H9 (cell line): ENCODE data around the gene NPAS3. TPM values are rescaled to one million over a fixed set of nuclear protein-coding genes. Genes with fewer than 3 reads are reported as not detected.

ENCODE experiments used
- DNase-seq: peaks from one replicate; pipeline ENCODE4 v3.0.0-alpha.2; 2017
- H2AFZ ChIP-seq: one replicate; pipeline ENCODE4 v1.6.1; 2013; ENCODE audit warnings: mild to moderate bottlenecking, low read length, control low read depth, moderate library complexity
- H2AK5ac ChIP-seq: 2 replicates; pipeline ENCODE4 v1.6.1; 2013; ENCODE audit warnings: low read length, control low read depth, mixed read lengths; ENCODE audit not compliant: insufficient read length
- H2BK120ac ChIP-seq: one replicate; pipeline ENCODE4 v1.6.1; 2013; ENCODE audit warnings: low read depth, mild to moderate bottlenecking, low read length, control low read depth, inconsistent platforms; ENCODE audit not compliant: poor library complexity, severe bottlenecking
- H2BK12ac ChIP-seq: 2 replicates; pipeline ENCODE4 v1.6.1; 2013; ENCODE audit warnings: low read length, control low read depth, mixed read lengths, low read depth; ENCODE audit not compliant: insufficient read length
- H2BK15ac ChIP-seq: 2 replicates; pipeline ENCODE4 v1.6.1; 2013; ENCODE audit warnings: low read depth, low read length, control low read depth
- H2BK20ac ChIP-seq: one replicate; pipeline ENCODE4 v1.6.1; 2013; ENCODE audit warnings: low read depth, mild to moderate bottlenecking, low read length, control low read depth, inconsistent platforms; ENCODE audit not compliant: poor library complexity, severe bottlenecking
- H2BK5ac ChIP-seq: 2 replicates; pipeline ENCODE4 v1.6.1; 2013; ENCODE audit warnings: low read length, control low read depth, mixed read lengths; ENCODE audit not compliant: insufficient read length
- H3K14ac ChIP-seq: 2 replicates; pipeline ENCODE4 v1.6.1; 2013; ENCODE audit warnings: low read length, control low read depth; ENCODE audit not compliant: insufficient read depth
- H3K18ac ChIP-seq: 2 replicates; pipeline ENCODE4 v1.6.1; 2013; ENCODE audit warnings: low read depth, mild to moderate bottlenecking, mixed read lengths, low read length, control low read depth; ENCODE audit not compliant: insufficient read length
- H3K23ac ChIP-seq: 2 replicates; pipeline ENCODE4 v1.6.1; 2013; ENCODE audit warnings: low read length, control low read depth, mixed read lengths, low read depth; ENCODE audit not compliant: insufficient read length
- H3K23me2 ChIP-seq: 2 replicates; pipeline ENCODE4 v1.6.1; 2013; ENCODE audit warnings: low read depth, mild to moderate bottlenecking, mixed read lengths, low read length, control low read depth; ENCODE audit not compliant: insufficient read length, poor library complexity, severe bottlenecking
- H3K27ac ChIP-seq: 2 replicates; pipeline ENCODE4 v1.5.1; 2013; ENCODE audit warnings: low read length, control low read depth, mixed read lengths, low read depth; ENCODE audit not compliant: insufficient read length
- H3K27me3 ChIP-seq: 2 replicates; pipeline ENCODE4 v1.6.1; 2013; ENCODE audit warnings: low read length, control low read depth, inconsistent platforms; ENCODE audit not compliant: insufficient read depth
- H3K4ac ChIP-seq: 2 replicates; pipeline ENCODE4 v1.6.1; 2013; ENCODE audit warnings: low read depth, mild to moderate bottlenecking, control low read depth, inconsistent platforms, low read length, moderate library complexity
- H3K4me1 ChIP-seq: 2 replicates; pipeline ENCODE4 v1.6.1; 2013; ENCODE audit warnings: low read length, control low read depth, inconsistent platforms; ENCODE audit not compliant: insufficient read depth
- H3K4me2 ChIP-seq: 2 replicates; pipeline ENCODE4 v1.6.1; 2013; ENCODE audit warnings: low read length, control low read depth, mixed read lengths; ENCODE audit not compliant: insufficient read length, insufficient read depth
- H3K56ac ChIP-seq: 2 replicates; pipeline ENCODE4 v1.6.1; 2013; ENCODE audit warnings: low read depth, mild to moderate bottlenecking, mixed read lengths, low read length, control low read depth; ENCODE audit not compliant: insufficient read length
- H3K79me1 ChIP-seq: 2 replicates; pipeline ENCODE4 v1.6.1; 2013; ENCODE audit warnings: low read depth, mild to moderate bottlenecking, moderate library complexity, low read length, control low read depth, inconsistent platforms; ENCODE audit not compliant: insufficient read depth, poor library complexity, severe bottlenecking
- H3K79me2 ChIP-seq: 2 replicates; pipeline ENCODE4 v1.6.1; 2013; ENCODE audit warnings: low read length, control low read depth, inconsistent platforms; ENCODE audit not compliant: insufficient read depth
- H3K9ac ChIP-seq: 2 replicates; pipeline ENCODE4 v1.6.1; 2013; ENCODE audit warnings: low read length, control low read depth, mixed read lengths; ENCODE audit not compliant: insufficient read length; ENCODE audit errors: extremely low read depth
- H3K9me3 ChIP-seq: one replicate; pipeline ENCODE4 v1.6.1; 2013; ENCODE audit warnings: low read depth, low read length, inconsistent platforms; ENCODE audit not compliant: control insufficient read depth
- H3T11ph ChIP-seq: one replicate; pipeline ENCODE4 v1.6.1; 2013; ENCODE audit warnings: mild to moderate bottlenecking, low read length, control low read depth, inconsistent platforms
- H4K20me1 ChIP-seq: one replicate; pipeline ENCODE4 v1.6.1; 2013; ENCODE audit not compliant: control insufficient read depth, insufficient read length, insufficient read depth
- H4K5ac ChIP-seq: 2 replicates; pipeline ENCODE4 v1.6.1; 2013; ENCODE audit warnings: low read depth, mild to moderate bottlenecking, mixed read lengths, low read length, control low read depth; ENCODE audit not compliant: insufficient read length
- H4K8ac ChIP-seq: replicated peaks from 2 replicates; pipeline ENCODE4 v1.6.1; 2013; ENCODE audit warnings: low read length, control low read depth, mixed read lengths, low read depth; ENCODE audit not compliant: insufficient read length
- H4K91ac ChIP-seq: 2 replicates; pipeline ENCODE4 v1.6.1; 2013; ENCODE audit warnings: low read depth, mild to moderate bottlenecking, moderate library complexity, mixed read lengths, low read length, control low read depth; ENCODE audit not compliant: insufficient read length
- H3K27ac Mint-ChIP-seq, 3 experiments: 2 replicates in 2 of 3; 3 replicates in 1 of 3; pipeline ENCODE4 v1.8.0; 2020 to 2021; ENCODE audit warnings: mixed read lengths in 3 of 3, mild to moderate bottlenecking in 1 of 3, moderate library complexity in 1 of 3
- H3K27me3 Mint-ChIP-seq: 2 replicates; pipeline ENCODE4 v1.8.0; 2021; ENCODE audit warnings: low read depth, mild to moderate bottlenecking, moderate library complexity, mixed read lengths
- H3K36me3 Mint-ChIP-seq, 3 experiments: 2 replicates in 2 of 3; 3 replicates in 1 of 3; pipeline ENCODE4 v1.8.0; 2020 to 2021; ENCODE audit warnings: low read depth in 3 of 3, mixed read lengths in 3 of 3; ENCODE audit not compliant: insufficient read depth in 1 of 3
- H3K4me1 Mint-ChIP-seq, 2 experiments: 2 replicates each; pipeline ENCODE4 v1.8.0; 2020; ENCODE audit warnings: mixed read lengths in 2 of 2
- H3K4me3 Mint-ChIP-seq, 2 experiments: 2 replicates in 1 of 2; 3 replicates in 1 of 2; pipeline ENCODE4 v1.8.0; 2020 to 2021; ENCODE audit warnings: mild to moderate bottlenecking in 2 of 2, mixed read lengths in 2 of 2, moderate library complexity in 1 of 2
- H3K9me3 Mint-ChIP-seq, 2 experiments: 2 replicates in 1 of 2; 3 replicates in 1 of 2; pipeline ENCODE4 v1.8.0; 2020; ENCODE audit warnings: mild to moderate bottlenecking in 2 of 2, mixed read lengths in 2 of 2, moderate library complexity in 1 of 2
- WGBS: extraction: QIAGEN DNeasy Blood & Tissue Kit; methylation state at CpG from one replicate; pipeline ENCODE4 v1.1.7; 2013; ENCODE audit warnings: missing lambda C conversion rate, low lambda C conversion rate, mixed read lengths; ENCODE audit not compliant: insufficient read length; ENCODE audit errors: extremely low coverage; 5-methylcytosine and 5-hydroxymethylcytosine counted together
- total RNA-seq: library from RNA; stranded (reverse); gene quantifications from 2 replicates; pipeline ENCODE4 v1.2.1, GENCODE V29; 2021
- TF ChIP-seq, protein P1 (sequence below): fragments of 200-600 bp; sonication (generic); conservative IDR thresholded peaks from 3 replicates; pipeline ENCODE4 v1.8.0; 2021; ENCODE audit warnings: antibody characterized with exemption, mild to moderate bottlenecking

The NPAS3 gene
- total RNA-seq, 1 experiment from 2014 or later = 0.17 TPM

DNA sequence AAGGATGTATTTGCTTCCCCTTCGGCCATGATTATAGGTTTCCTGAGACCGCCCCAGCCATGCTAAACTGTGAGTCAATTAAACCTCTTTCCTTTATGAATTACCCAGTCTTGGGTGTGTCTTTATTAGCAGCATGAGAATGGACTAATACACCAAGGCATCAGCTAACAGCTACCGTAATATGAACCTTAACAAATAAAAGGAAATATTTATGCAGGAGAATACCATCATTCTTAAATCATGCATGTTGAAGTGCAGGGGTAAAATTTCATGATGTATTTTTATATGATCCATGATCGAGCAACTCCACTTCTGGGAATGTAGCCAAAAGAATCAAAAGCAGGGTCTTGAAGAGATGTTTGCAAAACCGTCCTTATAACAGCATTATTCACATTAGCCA lies 379.0 kb downstream of the NPAS3 start:
- Histone ChIP-seq H3T11ph (no peak overlapping the region), H2BK12ac (no peak overlapping the region), H4K8ac (no peak overlapping the region), H2AFZ (no peak overlapping the region), H2BK20ac (no peak overlapping the region), H2AK5ac (no peak overlapping the region), H3K79me2 (no peaks in the 10 kb centered on the region), H3K4me1 (no peaks in the 10 kb centered on the region), H4K20me1 (no peaks in the 10 kb centered on the region), H3K4me2 (no peak overlapping the region), H3K14ac (no peak overlapping the region), H3K27me3 (no peaks in the 10 kb centered on the region), H2BK15ac (no peak overlapping the region), H3K56ac (no peak overlapping the region), H2BK5ac (no peak overlapping the region), H3K27ac (no peak overlapping the region), H3K79me1 (no peaks in the 10 kb centered on the region), H3K9ac (no peak overlapping the region), H2BK120ac (no peak overlapping the region), H3K9me3 (no peaks in the 10 kb centered on the region), H3K18ac (no peak overlapping the region), H3K23ac (no peak overlapping the region), H4K5ac (no peak overlapping the region), H3K4ac (no peak overlapping the region), H4K91ac (no peak overlapping the region), H3K23me2 (no peaks in the 10 kb centered on the region)
- Mint-ChIP-seq H3K9me3 (no peaks in the 10 kb centered on the region), H3K36me3 (no peaks in the 10 kb centered on the region), H3K27ac (no peak overlapping the region), H3K27me3 (no peaks in the 10 kb centered on the region), H3K4me3 (no peak overlapping the region), H3K4me1 (no peaks in the 10 kb centered on the region)
- WGBS = no CpG with 5 or more reads among the region's 5 CpGs
- DNase-seq = no peak
- TF ChIP-seq, protein P1, sequence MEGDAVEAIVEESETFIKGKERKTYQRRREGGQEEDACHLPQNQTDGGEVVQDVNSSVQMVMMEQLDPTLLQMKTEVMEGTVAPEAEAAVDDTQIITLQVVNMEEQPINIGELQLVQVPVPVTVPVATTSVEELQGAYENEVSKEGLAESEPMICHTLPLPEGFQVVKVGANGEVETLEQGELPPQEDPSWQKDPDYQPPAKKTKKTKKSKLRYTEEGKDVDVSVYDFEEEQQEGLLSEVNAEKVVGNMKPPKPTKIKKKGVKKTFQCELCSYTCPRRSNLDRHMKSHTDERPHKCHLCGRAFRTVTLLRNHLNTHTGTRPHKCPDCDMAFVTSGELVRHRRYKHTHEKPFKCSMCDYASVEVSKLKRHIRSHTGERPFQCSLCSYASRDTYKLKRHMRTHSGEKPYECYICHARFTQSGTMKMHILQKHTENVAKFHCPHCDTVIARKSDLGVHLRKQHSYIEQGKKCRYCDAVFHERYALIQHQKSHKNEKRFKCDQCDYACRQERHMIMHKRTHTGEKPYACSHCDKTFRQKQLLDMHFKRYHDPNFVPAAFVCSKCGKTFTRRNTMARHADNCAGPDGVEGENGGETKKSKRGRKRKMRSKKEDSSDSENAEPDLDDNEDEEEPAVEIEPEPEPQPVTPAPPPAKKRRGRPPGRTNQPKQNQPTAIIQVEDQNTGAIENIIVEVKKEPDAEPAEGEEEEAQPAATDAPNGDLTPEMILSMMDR = no peak
